Measurements from ENCODE around the gene PAM. TPM values are rescaled to one million over a fixed set of nuclear protein-coding genes. Genes with fewer than 3 reads are reported as not detected.
A peak's percentile ranks its signal among the peaks of the same experiment; 100 is the strongest.

PAM gene
- total and polyA plus RNA-seq, 2 of the 13 experiments (the other 11 are each of a cell fraction or from before 2014, with no cell fraction given), result 20.2 to 79.1 TPM

DNA sequence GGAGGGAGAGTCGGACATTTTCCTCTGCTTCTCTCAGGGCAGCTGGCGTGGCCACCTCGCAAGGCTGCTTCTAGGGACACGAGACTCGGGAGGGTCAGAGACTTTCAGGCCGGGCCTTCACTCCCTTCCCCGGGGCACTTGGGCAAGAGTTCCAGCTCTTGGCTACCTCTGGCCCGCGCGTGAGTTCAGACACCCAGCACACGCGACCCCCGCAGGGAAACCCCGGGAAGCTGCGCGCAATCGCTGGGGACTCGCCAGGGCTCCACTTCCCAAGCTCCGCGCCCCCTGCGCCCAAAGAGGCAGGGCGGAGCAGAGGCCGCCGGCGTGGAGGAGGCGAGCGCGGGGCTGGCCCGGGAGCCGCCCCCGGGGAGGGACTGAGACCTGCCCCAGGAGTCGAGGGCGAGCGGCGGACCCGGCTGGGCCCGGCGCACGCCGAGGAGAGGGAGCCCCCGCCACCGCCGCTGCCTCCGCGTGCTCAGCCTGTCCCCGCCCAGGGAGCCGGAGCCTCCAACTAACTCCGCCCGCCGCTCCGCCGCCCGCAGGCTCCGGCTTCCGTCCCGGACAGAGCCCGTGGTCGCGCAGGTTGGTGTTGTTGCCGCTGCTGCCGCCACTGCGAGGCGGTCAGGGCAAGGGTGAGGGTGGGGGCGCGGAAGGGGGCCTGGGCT is at the start of gene PAM (continued):
- TF ChIP-seq, protein P1, sequence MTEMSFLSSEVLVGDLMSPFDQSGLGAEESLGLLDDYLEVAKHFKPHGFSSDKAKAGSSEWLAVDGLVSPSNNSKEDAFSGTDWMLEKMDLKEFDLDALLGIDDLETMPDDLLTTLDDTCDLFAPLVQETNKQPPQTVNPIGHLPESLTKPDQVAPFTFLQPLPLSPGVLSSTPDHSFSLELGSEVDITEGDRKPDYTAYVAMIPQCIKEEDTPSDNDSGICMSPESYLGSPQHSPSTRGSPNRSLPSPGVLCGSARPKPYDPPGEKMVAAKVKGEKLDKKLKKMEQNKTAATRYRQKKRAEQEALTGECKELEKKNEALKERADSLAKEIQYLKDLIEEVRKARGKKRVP (CRISPR knock-in tag; IDR thresholded peaks at IDR 0.05), result no peak
- TF ChIP-seq TRIM24 (CRISPR knock-in tag; IDR thresholded peaks at IDR 0.05) (no peak), NFE2 (CRISPR knock-in tag; IDR thresholded peaks at IDR 0.05) (no peak), RXRA (CRISPR knock-in tag; IDR thresholded peaks at IDR 0.05) (no peak), ONECUT2 (CRISPR knock-in tag; IDR thresholded peaks at IDR 0.05) (no peak), MED13 (CRISPR knock-in tag; IDR thresholded peaks at IDR 0.05) (no peak), PRDM10 (CRISPR knock-in tag; IDR thresholded peaks at IDR 0.05; ENCODE audit: low read depth) (no peak), ZNF468 (CRISPR knock-in tag; IDR thresholded peaks at IDR 0.05) (no peak), GZF1 (CRISPR knock-in tag; IDR thresholded peaks at IDR 0.05) (no peak), PRPF4 (IDR thresholded peaks at IDR 0.05; ENCODE audit: low read depth, low read length, poor library complexity, severe bottlenecking) (no peak), RARG (CRISPR knock-in tag; IDR thresholded peaks at IDR 0.05; ENCODE audit: low read depth) (no peak), NPAS2 (CRISPR knock-in tag; IDR thresholded peaks at IDR 0.05; ENCODE audit: borderline replicate concordance) (no peak), MAFF (IDR thresholded peaks at IDR 0.05; ENCODE audit: low read depth, low read length) (no peak), ZSCAN25 (CRISPR knock-in tag; IDR thresholded peaks at IDR 0.05) (no peak), RFX1 (IDR thresholded peaks at IDR 0.05) (no peak)
- TF ChIP-seq, protein P2, sequence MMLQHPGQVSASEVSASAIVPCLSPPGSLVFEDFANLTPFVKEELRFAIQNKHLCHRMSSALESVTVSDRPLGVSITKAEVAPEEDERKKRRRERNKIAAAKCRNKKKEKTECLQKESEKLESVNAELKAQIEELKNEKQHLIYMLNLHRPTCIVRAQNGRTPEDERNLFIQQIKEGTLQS (CRISPR knock-in tag; IDR thresholded peaks at IDR 0.05), result no peak
- TF ChIP-seq, protein P3, sequence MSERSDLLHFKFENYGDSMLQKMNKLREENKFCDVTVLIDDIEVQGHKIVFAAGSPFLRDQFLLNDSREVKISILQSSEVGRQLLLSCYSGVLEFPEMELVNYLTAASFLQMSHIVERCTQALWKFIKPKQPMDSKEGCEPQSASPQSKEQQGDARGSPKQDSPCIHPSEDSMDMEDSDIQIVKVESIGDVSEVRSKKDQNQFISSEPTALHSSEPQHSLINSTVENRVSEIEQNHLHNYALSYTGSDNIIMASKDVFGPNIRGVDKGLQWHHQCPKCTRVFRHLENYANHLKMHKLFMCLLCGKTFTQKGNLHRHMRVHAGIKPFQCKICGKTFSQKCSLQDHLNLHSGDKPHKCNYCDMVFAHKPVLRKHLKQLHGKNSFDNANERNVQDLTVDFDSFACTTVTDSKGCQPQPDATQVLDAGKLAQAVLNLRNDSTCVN (CRISPR knock-in tag; IDR thresholded peaks at IDR 0.05; ENCODE audit: borderline replicate concordance), result no peak
- TF ChIP-seq, protein P4, sequence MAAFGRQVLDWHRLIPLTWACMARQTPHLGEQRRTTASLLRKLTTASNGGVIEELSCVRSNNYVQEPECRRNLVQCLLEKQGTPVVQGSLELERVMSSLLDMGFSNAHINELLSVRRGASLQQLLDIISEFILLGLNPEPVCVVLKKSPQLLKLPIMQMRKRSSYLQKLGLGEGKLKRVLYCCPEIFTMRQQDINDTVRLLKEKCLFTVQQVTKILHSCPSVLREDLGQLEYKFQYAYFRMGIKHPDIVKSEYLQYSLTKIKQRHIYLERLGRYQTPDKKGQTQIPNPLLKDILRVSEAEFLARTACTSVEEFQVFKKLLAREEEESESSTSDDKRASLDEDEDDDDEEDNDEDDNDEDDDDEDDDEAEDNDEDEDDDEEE (CRISPR knock-in tag; IDR thresholded peaks at IDR 0.05), result 0 out of 2 replicates have a peak, but pooled peaks have one; percentile 44
- TF ChIP-seq, protein P5, sequence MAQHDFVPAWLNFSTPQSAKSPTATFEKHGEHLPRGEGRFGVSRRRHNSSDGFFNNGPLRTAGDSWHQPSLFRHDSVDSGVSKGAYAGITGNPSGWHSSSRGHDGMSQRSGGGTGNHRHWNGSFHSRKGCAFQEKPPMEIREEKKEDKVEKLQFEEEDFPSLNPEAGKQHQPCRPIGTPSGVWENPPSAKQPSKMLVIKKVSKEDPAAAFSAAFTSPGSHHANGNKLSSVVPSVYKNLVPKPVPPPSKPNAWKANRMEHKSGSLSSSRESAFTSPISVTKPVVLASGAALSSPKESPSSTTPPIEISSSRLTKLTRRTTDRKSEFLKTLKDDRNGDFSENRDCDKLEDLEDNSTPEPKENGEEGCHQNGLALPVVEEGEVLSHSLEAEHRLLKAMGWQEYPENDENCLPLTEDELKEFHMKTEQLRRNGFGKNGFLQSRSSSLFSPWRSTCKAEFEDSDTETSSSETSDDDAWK (CRISPR knock-in tag; IDR thresholded peaks at IDR 0.05), result no peak
- TF ChIP-seq, protein P6, sequence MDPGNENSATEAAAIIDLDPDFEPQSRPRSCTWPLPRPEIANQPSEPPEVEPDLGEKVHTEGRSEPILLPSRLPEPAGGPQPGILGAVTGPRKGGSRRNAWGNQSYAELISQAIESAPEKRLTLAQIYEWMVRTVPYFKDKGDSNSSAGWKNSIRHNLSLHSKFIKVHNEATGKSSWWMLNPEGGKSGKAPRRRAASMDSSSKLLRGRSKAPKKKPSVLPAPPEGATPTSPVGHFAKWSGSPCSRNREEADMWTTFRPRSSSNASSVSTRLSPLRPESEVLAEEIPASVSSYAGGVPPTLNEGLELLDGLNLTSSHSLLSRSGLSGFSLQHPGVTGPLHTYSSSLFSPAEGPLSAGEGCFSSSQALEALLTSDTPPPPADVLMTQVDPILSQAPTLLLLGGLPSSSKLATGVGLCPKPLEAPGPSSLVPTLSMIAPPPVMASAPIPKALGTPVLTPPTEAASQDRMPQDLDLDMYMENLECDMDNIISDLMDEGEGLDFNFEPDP (CRISPR knock-in tag; conservative IDR thresholded peaks at IDR 0.05), result no peak
